Activated CD4-positive, alpha-beta T cell treated with anti-CD3 and anti-CD28 coated beads, Interleukin-2, amount 10 ng/mL, durations not matched to agents 24 days and 14 days (primary cell): ENCODE measurements around the gene PHLDA1. TPM values are rescaled to one million over a fixed set of nuclear protein-coding genes. Genes with fewer than 3 reads are reported as not detected.

Source experiments
- DNase-seq: peaks from one replicate; pipeline ENCODE4 v3.0.0; 2022
- H3K27ac Mint-ChIP-seq: one replicate; pipeline ENCODE4 v1.8.0; 2022; ENCODE audit warnings: mild to moderate bottlenecking, mixed read lengths
- H3K27me3 Mint-ChIP-seq: one replicate; pipeline ENCODE4 v1.8.0; 2022; ENCODE audit warnings: mixed read lengths
- H3K36me3 Mint-ChIP-seq: one replicate; pipeline ENCODE4 v1.8.0; 2022; ENCODE audit warnings: low read depth, mild to moderate bottlenecking, mixed read lengths
- H3K4me1 Mint-ChIP-seq: one replicate; pipeline ENCODE4 v1.8.0; 2021; ENCODE audit warnings: mixed read lengths
- H3K4me3 Mint-ChIP-seq: one replicate; pipeline ENCODE4 v1.8.0; 2022; ENCODE audit warnings: mild to moderate bottlenecking, moderate library complexity, mixed read lengths
- H3K9me3 Mint-ChIP-seq: one replicate; pipeline ENCODE4 v1.8.0; 2021; ENCODE audit warnings: mixed read lengths
- intact Hi-C: fragments of 100-400 bp; cut with micrococcal nuclease; formaldehyde crosslinking; loops from one replicate; pipeline ENCODE4 v1.15.1; 2023
- total RNA-seq: library from RNA; stranded (reverse); gene quantifications from 2 replicates; pipeline ENCODE4 v1.2.3, GENCODE V29; 2022

Gene PHLDA1
- total RNA-seq, 1 donor from 2014 or later = 60.7 TPM

DNA sequence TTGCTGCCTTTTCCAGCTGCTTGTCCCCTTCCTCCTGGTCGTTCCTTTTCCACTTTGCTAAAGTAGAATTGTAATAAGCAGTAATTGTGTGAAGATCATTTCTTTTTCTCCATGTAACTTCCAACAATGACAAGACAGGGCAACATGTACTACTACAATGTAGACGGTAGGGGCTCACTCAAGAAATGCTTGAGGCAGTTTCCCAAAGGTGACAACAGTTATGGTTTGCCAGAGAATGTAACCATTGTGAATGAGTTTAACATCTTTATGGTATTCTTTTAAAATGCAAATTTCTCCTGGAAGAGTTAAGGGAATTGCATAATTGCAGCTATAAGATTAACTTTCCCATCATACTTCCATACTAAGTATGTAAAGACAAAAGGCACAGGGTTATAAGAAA is 23.8 kb upstream of the PHLDA1 start:
- H3K36me3 Mint-ChIP-seq = peaks cover 66% of the 10 kb centered on the region
- no peak overlapping the region for H3K27ac Mint-ChIP-seq
- H3K9me3 Mint-ChIP-seq = no peaks in the 10 kb centered on the region
- no peak for DNase-seq
- H3K27me3 Mint-ChIP-seq = no peaks in the 10 kb centered on the region
- no peak overlapping the region for H3K4me3 Mint-ChIP-seq
- H3K4me1 Mint-ChIP-seq = peaks cover 3% of the 10 kb centered on the region
- intact Hi-C loops = no loop called here

DNA sequence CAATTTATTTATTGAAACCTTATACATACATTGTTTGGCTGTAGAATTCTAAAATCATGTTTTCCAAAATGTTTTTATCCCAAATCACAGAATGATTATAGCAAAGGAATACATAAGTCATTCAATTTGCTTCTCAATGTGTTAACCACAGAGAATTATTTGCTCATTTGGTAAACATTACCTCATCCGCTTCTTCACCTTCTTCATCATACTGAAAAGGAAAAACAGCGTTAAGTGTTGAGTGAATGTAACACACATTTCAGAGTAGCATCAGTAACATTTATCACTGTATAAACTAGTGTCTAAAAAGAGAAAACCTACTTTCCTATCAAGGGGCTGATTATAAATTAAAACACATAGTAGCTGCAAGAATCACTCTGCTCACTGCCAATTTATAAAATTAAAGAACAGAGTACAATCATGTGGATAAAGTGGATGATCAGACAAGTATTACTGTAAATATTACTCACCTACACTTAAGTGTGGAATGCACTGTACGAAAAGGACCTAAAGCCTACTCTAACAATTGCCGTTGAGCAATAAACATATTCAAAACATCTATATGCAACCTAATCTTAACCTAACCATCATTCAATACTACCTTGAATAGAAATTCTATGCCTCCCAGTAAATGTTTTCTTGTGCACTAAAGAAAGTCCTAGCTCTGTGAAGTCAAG is 18.1 kb upstream of the PHLDA1 start:
- Mint-ChIP-seq H3K9me3 (no peaks in the 10 kb centered on the region), H3K27me3 (no peaks in the 10 kb centered on the region), H3K4me3 (no peak overlapping the region), H3K36me3 (peaks cover 56% of the 10 kb centered on the region), H3K4me1 (peaks cover 2% of the 10 kb centered on the region), H3K27ac (no peak overlapping the region)
- DNase-seq = no peak
- intact Hi-C loops = loop anchor here (2.0 kb wide), 1 partner anchor 15 kb away; no protein-coding TSS in a partner anchor

- Mint-ChIP-seq H3K27ac (no peak overlapping the region), H3K4me1 (peaks cover 2% of the 10 kb centered on the region), H3K27me3 (no peaks in the 10 kb centered on the region), H3K4me3 (no peak overlapping the region), H3K9me3 (no peaks in the 10 kb centered on the region), H3K36me3 (peaks cover 51% of the 10 kb centered on the region)
- intact Hi-C loops = no loop called here
- no peak for DNase-seq
Observed at GRCh38 chr12:76047742-76048141, 16.2 kb upstream of the PHLDA1 start.

DNA sequence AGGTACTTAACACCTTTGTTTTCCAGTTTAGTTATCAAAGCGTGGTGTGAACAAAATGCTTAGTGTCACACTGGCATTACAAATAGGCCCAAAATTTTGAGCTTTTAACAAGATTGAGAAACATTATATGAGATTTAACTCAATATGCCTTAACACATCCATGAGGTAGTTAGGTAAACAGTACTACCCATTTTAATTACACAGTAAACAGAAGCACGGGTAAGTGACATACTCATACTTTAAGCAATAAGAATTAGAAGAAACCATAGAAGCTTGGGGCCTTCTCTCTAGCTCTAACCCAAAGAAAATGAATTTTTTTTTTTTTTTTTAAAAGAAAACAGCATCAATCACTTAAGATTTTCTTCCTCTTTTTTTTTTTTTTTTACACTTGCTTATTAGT is 15.5 kb upstream of the PHLDA1 start:
- Mint-ChIP-seq H3K4me1 (peaks cover 2% of the 10 kb centered on the region), H3K36me3 (peaks cover 45% of the 10 kb centered on the region), H3K27me3 (no peaks in the 10 kb centered on the region), H3K27ac (no peak overlapping the region), H3K9me3 (no peaks in the 10 kb centered on the region), H3K4me3 (no peak overlapping the region)
- no peak for DNase-seq
- intact Hi-C loops = no loop called here

GRCh38 chr12:76043377-76043776 is 11.8 kb upstream of the PHLDA1 start:
- H3K27me3 Mint-ChIP-seq = no peaks in the 10 kb centered on the region
- no peak overlapping the region for H3K27ac Mint-ChIP-seq
- no peak for DNase-seq
- no peaks in the 10 kb centered on the region for H3K9me3 Mint-ChIP-seq
- no peak overlapping the region for H3K4me3 Mint-ChIP-seq
- H3K4me1 Mint-ChIP-seq = no peaks in the 10 kb centered on the region
- peaks cover 23% of the 10 kb centered on the region for H3K36me3 Mint-ChIP-seq
- intact Hi-C loops = no loop called here

GRCh38 chr12:76042147-76042546 is 10.6 kb upstream of the PHLDA1 start:
- peaks cover 19% of the 10 kb centered on the region for H3K36me3 Mint-ChIP-seq
- no peak overlapping the region for H3K27ac Mint-ChIP-seq
- H3K4me3 Mint-ChIP-seq = no peak overlapping the region
- peaks cover 7% of the 10 kb centered on the region for H3K4me1 Mint-ChIP-seq
- DNase-seq = no peak
- H3K27me3 Mint-ChIP-seq = no peaks in the 10 kb centered on the region
- no peaks in the 10 kb centered on the region for H3K9me3 Mint-ChIP-seq
- intact Hi-C loops = no loop called here

GRCh38 chr12:76041406-76041805 is 9.8 kb upstream of the PHLDA1 start:
- Mint-ChIP-seq H3K27ac (no peak overlapping the region), H3K27me3 (no peaks in the 10 kb centered on the region), H3K4me1 (peaks cover 7% of the 10 kb centered on the region), H3K36me3 (peaks cover 13% of the 10 kb centered on the region), H3K4me3 (no peak overlapping the region), H3K9me3 (no peaks in the 10 kb centered on the region)
- DNase-seq = no peak
- intact Hi-C loops = no loop called here

DNA sequence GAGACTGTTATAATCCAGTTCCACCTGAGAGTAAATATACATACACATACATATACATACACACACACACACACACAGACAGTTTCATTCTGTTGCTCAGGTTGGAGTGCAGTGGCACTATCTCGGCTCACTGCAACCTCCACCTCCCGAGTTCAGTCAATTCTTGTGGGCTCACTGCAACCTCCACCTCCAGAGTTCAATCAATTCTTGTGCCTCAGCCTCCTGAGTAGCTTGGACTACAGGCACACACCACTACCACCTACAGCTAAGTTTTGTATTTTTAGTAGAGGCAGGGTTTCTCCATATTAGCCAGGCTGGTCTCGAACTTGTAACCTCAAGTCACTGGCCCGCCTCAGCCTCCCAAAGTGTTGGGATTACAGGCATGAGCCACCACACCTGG is 8.9 kb upstream of the PHLDA1 start:
- H3K27me3 Mint-ChIP-seq = no peaks in the 10 kb centered on the region
- DNase-seq = no peak
- no peak overlapping the region for H3K4me3 Mint-ChIP-seq
- intact Hi-C loops = no loop called here
- H3K9me3 Mint-ChIP-seq = no peaks in the 10 kb centered on the region
- peaks cover 12% of the 10 kb centered on the region for H3K36me3 Mint-ChIP-seq
- H3K4me1 Mint-ChIP-seq = peaks cover 11% of the 10 kb centered on the region
- H3K27ac Mint-ChIP-seq = no peak overlapping the region

- Mint-ChIP-seq H3K9me3 (no peaks in the 10 kb centered on the region), H3K27ac (no peak overlapping the region), H3K4me1 (peaks cover 18% of the 10 kb centered on the region), H3K27me3 (no peaks in the 10 kb centered on the region), H3K36me3 (peaks cover 6% of the 10 kb centered on the region), H3K4me3 (no peak overlapping the region)
- intact Hi-C loops = loop anchor here (5.0 kb wide), 2 partner anchors 419 to 706 kb away; partner anchors contain the start of genes CAPS2 and GLIPR1L1
- DNase-seq = no peak
Observed at GRCh38 chr12:76038176-76038575, 6.6 kb upstream of the PHLDA1 start.

- H3K4me1 Mint-ChIP-seq = peaks cover 24% of the 10 kb centered on the region
- no peaks in the 10 kb centered on the region for H3K9me3 Mint-ChIP-seq
- H3K36me3 Mint-ChIP-seq = peaks cover 8% of the 10 kb centered on the region
- H3K27ac Mint-ChIP-seq = no peak overlapping the region
- intact Hi-C loops = loop anchor here (1.0 to 5.0 kb wide), 4 partner anchors 220 to 705 kb away; partner anchors contain the start of genes CAPS2 and GLIPR1L1
- H3K4me3 Mint-ChIP-seq = no peak overlapping the region
- H3K27me3 Mint-ChIP-seq = no peaks in the 10 kb centered on the region
- peak; percentile 80 for DNase-seq
Observed at GRCh38 chr12:76037130-76038103, 5.8 kb upstream of the PHLDA1 start.

- peak; percentile 58 for DNase-seq
- peaks cover 29% of the 10 kb centered on the region for H3K4me1 Mint-ChIP-seq
Observed at GRCh38 chr12:76035045-76035444, 3.5 kb upstream of the PHLDA1 start.

DNA sequence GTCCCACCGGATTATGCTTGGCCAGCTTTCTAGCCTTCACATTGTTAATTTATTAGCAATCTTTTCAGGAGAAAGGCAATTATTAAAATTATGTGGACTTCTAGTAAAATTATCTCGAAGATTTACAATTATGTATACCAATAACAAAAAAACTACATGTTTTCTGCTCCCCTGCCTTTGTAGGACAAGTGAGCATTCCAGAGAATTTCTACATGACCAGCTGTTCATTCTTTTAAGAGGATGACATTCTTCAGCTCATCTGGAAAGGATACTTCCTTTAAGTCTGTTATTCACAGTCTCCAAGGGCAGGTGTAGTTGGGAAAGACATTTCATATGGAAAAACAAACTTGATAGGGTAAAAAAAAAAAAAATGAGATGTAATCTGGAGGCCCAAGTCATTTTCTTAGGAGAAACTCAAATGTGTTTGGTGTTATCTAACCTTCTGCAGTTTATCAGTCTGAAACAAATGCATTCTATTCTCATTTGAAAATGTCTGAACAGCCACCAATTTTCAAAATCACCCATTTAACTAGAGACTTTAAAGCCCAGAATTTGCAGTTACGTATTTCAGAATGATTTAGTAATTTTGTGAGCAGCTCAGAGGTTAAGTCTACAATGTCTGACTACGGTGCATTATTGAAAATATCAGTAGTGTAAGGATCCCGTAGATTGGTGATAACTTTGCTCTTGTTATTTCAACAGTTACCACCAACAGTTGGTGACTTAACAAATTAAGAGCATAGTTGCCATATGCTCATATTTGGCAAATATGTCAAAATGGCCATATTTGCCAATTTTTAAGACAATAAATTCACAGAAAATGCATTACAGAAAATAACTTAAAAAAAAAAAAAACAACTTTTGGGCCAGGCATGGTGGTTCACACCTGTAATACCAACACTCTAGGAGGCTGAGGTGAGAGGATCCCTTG is 1.8 kb upstream of the PHLDA1 start:
- Mint-ChIP-seq H3K4me1 (peaks cover 35% of the 10 kb centered on the region), H3K27ac (peak overlapping the region; percentile 99), H3K4me3 (peak overlapping the region; percentile 99), H3K9me3 (no peaks in the 10 kb centered on the region), H3K36me3 (peaks cover 34% of the 10 kb centered on the region), H3K27me3 (peaks cover 2% of the 10 kb centered on the region)
- no peak for DNase-seq
- intact Hi-C loops = loop anchor here (5.0 kb wide), 4 partner anchors 296 to 641 kb away; partner anchors contain the start of genes BBS10 and GLIPR1L2

More at GRCh38 chr12:76035045-76035444, 3.5 kb upstream of the PHLDA1 start:
- H3K36me3 Mint-ChIP-seq = peaks cover 17% of the 10 kb centered on the region
- no peak overlapping the region for H3K27ac Mint-ChIP-seq
- H3K27me3 Mint-ChIP-seq = peaks cover 2% of the 10 kb centered on the region
- intact Hi-C loops = loop anchor here (5.0 kb wide), 2 partner anchors 422 to 703 kb away; partner anchors contain the start of genes CAPS2 and GLIPR1L1
- H3K9me3 Mint-ChIP-seq = no peaks in the 10 kb centered on the region
- H3K4me3 Mint-ChIP-seq = no peak overlapping the region
